Inferior parietal cortex (tissue), 1 donor: ENCODE results near the gene PITPNM3.

ENCODE experiments used
- DNase-seq: peaks from one replicate; pipeline ENCODE4 v3.0.0-alpha.2; 2016; ENCODE audit errors: extremely low spot score

PITPNM3 gene

DNA sequence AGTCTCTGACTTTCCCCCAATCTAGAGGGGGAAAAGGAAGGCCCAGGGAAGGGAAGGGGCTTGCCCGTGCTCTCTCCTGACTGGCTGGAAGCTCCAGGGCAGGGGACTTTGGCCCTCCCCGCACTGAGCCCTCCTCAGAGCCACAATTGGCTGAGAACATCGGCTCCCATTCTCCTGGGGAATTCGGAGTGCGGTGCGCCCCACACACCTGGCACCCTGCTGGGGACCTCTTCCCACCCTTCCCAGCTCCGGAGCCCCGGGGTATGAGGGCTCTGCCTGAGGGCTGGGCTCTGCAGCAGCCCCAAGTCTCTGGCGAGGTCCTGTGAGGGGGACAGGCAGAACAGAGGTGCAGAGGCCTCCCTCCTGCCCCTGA is 76.1 kb downstream of the PITPNM3 start:
- no peak for DNase-seq

DNA sequence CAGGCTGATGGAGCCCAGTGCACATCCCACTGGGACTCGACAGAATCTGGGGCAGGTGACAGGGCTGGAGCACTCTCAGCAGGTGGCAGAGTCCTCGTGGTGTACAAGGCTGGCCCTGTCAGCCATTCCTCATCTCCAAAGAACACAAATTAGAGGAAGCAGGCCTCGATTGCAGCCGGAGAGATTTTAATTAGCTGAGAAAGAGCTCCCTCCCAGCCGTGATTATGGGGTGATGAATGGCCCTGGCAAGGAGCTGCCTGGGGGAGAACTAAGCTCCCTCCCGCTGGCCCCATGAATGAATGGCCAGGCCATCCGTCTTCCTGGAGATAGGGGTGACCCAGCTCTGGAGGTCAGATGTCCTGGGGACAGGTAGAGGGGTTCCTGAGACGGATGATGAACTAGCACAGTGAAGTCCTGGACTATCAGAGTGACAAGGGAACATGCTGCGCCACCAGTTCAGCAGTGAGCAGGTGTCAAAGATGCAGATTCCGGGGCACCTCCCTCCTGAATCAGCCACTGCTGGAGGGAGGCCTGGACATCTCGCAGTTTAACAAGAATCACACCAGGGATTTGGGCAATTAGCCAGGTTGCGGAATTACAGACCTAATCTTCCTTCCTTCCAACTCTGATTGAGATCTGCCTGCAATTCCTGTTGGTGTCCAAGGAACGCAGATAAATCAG is 76.6 kb downstream of the PITPNM3 start:
- DNase-seq, result no peak

DNA sequence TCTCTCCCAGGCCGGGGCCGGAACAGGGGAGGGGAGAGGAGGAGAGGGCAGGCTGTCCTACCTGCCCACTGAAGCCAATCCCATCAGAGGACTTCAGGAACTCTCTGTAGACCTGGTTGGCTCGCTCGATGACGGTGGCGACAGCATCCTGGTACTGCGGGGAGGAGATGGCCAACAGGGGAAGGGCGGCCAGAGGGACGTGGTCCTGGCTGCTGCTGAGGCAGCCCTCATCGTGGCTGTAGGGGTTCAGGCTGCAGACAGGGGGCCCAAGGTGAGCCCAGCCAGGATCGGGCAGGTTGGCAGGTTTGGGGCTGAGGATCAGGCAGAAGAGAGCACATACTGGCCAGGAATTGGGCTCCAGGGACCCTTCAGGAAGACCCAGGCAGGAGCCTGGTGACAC is 77.9 kb downstream of the PITPNM3 start:
- no peak for DNase-seq

DNA sequence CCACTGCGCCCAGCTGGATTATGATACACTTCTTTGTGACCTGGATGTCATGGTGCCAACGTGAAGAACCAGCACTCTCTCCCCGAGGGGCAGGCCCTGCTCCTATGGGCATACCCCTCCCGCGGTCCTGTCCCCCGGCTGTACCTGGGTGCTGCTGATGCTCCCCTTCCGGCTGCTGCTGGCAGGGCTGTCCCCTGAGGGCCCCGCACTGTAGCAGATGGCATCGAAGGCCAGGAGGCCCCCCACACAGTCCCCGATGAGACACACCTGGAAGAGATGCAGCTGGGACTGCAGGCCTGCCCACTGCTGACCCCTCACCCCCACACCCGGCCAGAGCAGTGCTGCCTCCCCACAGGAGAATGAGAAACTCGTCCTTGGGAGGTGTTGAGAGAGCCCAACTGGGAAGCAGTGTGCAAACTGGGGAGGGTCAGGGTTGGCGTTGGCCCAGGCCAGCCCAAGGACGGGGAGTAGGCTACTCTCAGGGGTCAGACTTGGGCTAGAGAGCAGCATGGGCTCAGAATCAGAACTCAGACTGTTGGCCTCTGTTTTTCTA is 78.4 kb downstream of the PITPNM3 start:
- DNase-seq, result no peak

DNA sequence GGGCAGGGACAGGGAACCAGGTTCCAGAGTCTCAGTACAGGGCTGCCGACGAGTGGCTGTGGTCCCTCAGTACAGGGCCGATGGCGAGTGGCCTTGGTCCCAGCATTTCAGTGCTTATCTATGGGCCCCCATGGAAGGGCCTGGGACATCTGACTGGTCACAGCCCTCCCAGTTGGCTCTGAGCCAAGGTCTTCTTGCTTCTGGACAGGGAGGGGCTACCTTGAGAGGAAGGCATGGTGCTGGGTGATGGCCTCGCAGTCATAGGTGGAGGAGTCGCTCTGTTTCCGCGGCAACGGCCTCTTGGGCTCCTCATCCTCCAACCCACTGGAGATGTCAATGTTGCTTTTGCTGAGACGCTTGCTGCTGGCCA is 79.6 kb downstream of the PITPNM3 start:
- no peak for DNase-seq

DNA sequence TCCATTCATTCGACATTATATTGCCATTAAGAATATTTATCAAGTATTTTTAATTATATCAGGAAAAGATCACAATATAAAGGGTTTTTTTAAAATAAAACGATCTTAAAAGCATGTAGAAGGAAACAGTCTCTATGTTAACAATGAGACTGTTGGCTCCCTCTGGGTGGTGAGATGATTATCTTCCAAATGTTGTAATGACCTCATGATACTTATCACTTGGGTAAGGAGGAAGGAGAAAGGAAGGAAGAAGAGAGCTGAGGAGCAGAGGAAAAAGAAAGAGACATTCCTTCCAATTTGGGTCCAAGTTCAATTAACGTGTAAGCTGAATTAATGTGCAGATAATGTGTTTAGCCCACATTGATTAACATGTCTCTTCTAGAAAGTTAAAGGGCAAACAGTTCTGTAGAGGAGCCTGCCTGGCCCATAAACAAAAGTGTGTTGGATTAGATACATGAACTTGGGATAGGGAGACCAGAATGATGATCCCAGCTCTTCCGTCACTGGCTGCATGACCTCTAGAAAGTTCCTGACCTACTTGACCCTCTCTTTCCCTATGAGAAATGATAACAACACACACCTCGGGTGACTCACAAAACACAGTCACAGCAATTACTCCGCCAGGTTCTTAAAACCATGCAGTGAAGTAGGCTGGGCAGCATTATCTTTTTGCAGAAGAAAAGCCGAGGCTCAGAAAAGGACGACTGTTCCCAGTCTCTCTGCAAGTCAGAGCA is 80.1 kb downstream of the PITPNM3 start:
- DNase-seq, result no peak

- no peak for DNase-seq
Observed at GRCh38 chr17:6475411-6475810, 80.9 kb downstream of the PITPNM3 start.

DNA sequence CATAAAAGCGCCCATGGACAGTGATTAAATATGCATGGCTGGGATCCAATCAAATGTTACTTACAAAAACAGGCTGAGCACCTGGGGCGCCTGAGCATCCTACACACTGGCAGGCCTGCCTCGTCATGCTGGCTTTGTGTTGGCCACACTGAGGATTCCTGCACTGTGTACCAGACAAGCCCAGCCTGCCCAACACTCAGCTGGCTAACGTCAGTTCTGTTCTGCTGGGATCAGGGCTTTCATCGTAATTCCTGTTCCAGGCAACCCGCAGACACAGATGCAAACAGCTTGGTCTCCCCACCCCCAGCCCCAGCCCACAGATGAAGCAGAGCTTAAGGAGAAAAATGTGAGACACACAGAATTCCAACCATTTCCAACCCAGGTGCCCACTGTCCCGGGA is 81.4 kb downstream of the PITPNM3 start:
- no peak for DNase-seq

GRCh38 chr17:6474376-6474775 is 82.0 kb downstream of the PITPNM3 start:
- no peak for DNase-seq

DNA sequence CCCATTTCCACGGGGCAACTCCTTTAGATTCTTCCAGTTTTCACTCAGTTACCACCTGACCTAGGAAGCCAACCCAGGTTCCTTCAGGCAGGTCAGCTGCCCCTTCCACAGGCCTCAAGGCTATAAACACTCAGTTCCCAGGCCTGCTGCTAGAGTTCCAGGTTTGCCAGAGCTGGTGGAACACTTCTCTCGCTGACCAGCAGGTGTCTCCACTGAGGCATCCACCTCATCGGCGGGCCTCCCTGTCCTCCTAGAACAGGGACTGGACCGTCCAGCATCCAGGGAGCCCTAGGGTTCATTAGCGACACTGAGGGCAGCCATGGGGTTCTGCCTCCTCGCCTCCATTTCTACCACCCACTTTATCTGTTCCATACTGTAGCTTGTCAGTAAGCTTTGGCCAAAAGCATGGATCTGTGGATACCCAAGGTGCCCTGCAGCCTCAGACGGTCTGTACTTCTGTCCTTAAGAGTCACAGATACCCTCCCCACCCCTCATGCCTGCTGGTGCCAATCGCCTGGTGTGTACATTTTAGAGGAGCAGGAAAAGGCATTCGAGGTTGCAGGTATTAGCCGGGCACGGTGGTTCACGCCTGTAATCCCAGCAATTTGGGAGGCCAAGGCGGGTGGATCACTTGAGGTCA is 83.1 kb downstream of the PITPNM3 start:
- peak; percentile 75 for DNase-seq

GRCh38 chr17:6472517-6472916 is 83.8 kb downstream of the PITPNM3 start:
- DNase-seq, result no peak

GRCh38 chr17:6471531-6472465 is 84.6 kb downstream of the PITPNM3 start:
- no peak for DNase-seq

DNA sequence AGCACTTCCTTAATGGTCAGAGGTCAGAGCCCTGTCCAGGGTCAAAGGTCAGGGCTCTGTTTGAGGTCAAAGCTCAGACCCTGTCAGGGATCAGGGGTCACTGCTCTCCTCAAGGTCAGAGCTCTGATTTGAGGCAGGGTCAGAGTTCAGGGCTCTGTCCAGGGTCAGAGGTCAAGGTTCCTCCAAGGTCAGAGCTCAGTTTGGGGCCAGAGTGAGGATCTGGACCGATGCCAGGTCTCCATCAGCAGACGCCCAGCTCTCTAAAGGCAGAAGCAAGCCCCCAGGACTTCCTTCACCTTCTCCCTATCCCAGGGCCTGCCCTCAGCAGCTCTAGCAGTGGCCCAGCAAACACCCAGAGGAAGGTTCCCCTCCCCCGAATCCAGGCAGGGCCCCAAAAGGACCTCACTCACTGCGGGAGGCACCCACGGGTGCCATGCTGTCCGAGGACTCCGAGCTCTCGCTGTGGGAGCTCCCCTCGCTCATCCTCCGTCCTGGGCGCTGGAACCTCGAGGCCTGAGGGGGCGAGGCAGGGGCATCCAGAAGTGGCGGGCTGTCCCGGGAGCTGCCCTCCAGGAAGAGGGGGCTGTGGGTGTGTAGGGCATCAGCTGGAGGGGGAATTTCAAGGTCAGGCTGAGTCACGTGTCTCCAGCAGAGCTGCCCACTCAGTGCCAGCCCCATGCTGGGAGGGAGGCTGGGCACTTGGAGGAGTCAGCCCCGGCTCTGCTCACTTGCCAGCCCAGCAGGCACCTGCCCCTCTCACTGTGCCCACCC is 85.4 kb downstream of the PITPNM3 start:
- DNase-seq, result no peak

- no peak for DNase-seq
Observed at GRCh38 chr17:6470146-6470718, 86.1 kb downstream of the PITPNM3 start.

DNA sequence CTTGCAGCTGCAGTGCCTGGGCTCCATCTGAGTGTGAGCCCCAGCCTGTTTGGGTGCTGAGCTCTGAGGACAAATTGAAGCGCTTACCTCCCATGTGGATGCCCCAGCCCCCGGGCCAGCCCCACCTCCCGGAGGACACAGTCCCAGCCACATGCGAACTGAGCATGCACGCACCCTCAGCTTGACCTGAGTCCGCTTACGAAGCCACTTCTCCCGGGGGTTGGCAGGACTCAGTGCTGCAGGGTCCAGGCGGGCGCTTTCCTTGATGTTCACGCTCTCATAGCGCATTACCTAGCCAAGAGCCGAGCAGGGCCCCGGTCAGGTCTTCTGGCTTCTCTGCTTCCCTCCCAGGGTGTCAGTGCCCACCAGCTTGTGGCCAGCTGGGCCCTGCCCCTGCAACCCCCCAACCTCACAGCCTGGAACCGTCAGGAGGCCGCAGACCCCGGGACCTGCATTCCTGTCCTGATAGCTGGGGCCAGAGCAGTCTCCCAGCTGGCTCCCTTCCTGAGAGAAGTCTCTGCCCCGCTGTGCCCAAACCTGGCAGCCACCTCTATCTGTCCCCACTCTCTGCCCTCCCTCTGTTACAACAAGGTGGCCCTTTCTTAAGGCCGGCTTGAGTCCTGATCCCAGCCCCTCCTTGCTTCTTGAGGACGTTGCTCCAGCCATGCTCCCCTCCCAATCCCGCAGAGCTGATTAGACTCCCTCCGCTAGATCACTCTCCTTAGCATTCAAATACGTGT is 88.1 kb downstream of the PITPNM3 start:
- no peak for DNase-seq

DNA sequence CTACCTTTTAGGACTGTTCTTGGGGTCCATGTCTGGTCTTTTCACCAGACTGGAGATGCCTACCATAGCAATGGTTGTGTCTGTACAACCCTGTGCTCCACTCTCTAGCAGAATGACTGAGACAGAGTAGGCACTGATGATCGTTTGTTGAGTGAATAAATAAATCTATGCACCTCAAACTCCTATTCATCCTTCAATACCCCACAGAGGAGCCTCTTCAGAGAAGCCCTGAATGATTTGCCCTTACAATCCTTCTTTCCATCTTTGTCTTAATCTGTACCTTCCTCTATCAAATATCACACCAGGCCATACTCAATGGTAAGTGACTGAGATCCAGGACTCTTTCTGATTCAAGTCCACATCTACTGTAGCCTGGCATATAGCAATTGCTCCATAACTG is 88.8 kb downstream of the PITPNM3 start:
- no peak for DNase-seq

DNA sequence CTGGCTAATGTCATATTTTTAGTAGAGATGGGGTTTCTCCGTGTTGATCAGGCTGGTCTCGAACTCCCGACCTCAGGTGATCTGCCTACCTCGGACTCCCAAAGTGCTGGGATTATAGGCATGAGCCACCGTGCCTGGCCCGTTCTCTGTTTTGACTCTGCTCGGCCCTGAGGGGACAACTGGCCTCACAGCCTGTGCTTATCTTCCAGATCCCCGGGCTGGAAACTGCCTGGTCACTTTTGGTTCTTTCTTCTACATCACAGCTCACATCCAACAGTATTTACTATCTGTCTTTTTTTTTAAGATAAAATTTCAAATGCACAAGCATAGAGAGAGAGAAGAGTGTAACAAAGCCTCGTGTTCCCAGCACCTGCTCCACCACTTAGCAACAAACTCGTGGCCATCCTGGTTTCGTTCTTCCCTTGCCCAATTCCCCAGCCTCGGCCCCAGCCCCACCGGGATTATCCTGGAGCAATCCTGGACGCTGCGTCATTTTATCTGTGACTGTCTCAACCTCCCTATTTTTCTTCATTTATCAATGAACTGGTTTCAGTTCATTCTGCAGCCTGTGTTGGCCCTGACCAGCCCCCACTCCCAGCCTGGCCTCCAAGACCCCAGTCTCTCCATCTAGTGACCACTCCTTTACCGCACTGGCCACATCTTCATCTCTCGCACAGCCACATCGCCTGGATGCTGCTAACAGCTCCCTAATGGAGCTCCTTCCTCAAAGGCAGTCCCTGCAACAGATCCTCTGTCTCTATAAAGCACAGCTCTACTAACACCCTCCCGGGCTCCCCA is 91.0 kb downstream of the PITPNM3 start:
- DNase-seq, result no peak

GRCh38 chr17:6464446-6465041 is 91.8 kb downstream of the PITPNM3 start:
- no peak for DNase-seq
